SK-N-DZ (cell line): ENCODE measurements around the gene REXO4.
A peak's percentile ranks its signal among the peaks of the same experiment; 100 is the strongest.
"Not testable (repeated sequence)": the region's sequence is repeated elsewhere in the genome, so short reads cannot be mapped to it uniquely, and the experiment has no call there.

ENCODE experiments used
- DNase-seq: peaks from one replicate; pipeline ENCODE4 v3.0.0-alpha.2; 2015; ENCODE audit warnings: low spot score

The REXO4 gene

GRCh38 chr9:133389562-133389961 lies 28.2 kb downstream of the REXO4 start:
- DNase-seq: no peak

- no peak for DNase-seq
These were observed 28.7 kb downstream of the REXO4 start for GRCh38 chr9:133389025-133389557.

- DNase-seq: no peak
These were observed 30.1 kb downstream of the REXO4 start for GRCh38 chr9:133387680-133388079.

GRCh38 chr9:133386338-133386737 lies 31.5 kb downstream of the REXO4 start:
- no peak for DNase-seq

- no peak for DNase-seq
These were observed 32.4 kb downstream of the REXO4 start for GRCh38 chr9:133385452-133385851.

- no peak for DNase-seq
These were observed 33.0 kb downstream of the REXO4 start for GRCh38 chr9:133384736-133385321.

GRCh38 chr9:133383438-133383837 lies 34.4 kb downstream of the REXO4 start:
- no peak for DNase-seq

GRCh38 chr9:133382507-133383141 lies 35.2 kb downstream of the REXO4 start:
- DNase-seq: no peak

- DNase-seq: no peak
These were observed 37.1 kb downstream of the REXO4 start for GRCh38 chr9:133380734-133381133.

- no peak for DNase-seq
These were observed 38.4 kb downstream of the REXO4 start for GRCh38 chr9:133379153-133380086.

GRCh38 chr9:133378408-133378962 lies 39.3 kb downstream of the REXO4 start:
- DNase-seq: no peak

- no peak for DNase-seq
These were observed 40.0 kb downstream of the REXO4 start for GRCh38 chr9:133377721-133378216.

- not testable (repeated sequence) for DNase-seq
These were observed 40.5 kb downstream of the REXO4 start for GRCh38 chr9:133377280-133377679.

GRCh38 chr9:133375724-133376654 lies 41.8 kb downstream of the REXO4 start, which contains the start of the genes STKLD1 and SURF4:
TSS of gene STKLD1 (plus strand) at chr9:133376366. CDS start at chr9:133376474, 108 bp downstream.
TSS of gene SURF4 (minus strand) at chr9:133376060. CDS start at chr9:133375969, 91 bp downstream.
- DNase-seq: peak; percentile 95

- no peak for DNase-seq
These were observed 42.6 kb downstream of the REXO4 start for GRCh38 chr9:133375116-133375723.

GRCh38 chr9:133374612-133375115 lies 43.1 kb downstream of the REXO4 start:
- DNase-seq: no peak

GRCh38 chr9:133372144-133372543 lies 45.7 kb downstream of the REXO4 start:
- no peak for DNase-seq

- no peak for DNase-seq
These were observed 46.5 kb downstream of the REXO4 start for GRCh38 chr9:133371261-133371711.

GRCh38 chr9:133370685-133371084 lies 47.1 kb downstream of the REXO4 start:
- DNase-seq: no peak

GRCh38 chr9:133369933-133370332 lies 47.9 kb downstream of the REXO4 start:
- DNase-seq: no peak
